Prostate gland (tissue), 2 donors: Measurements from ENCODE around the gene SMAD7.

Experiments
- CTCF ChIP-seq, 4 experiments: fragments of 200-600 bp in 2 of 4; fragments of 450-650 bp in 2 of 4; sonication (generic) in 2 of 4; IDR thresholded peaks; 1 replicate in 3 of 4; 2 replicates in 1 of 4; pipeline ENCODE4 v1.5.1; 2016 to 2019; ENCODE audit warnings: antibody characterized with exemption in 4 of 4, mild to moderate bottlenecking in 2 of 4, moderate library complexity in 2 of 4
- POLR2A ChIP-seq: fragments of 450-650 bp; IDR thresholded peaks from one replicate; pipeline ENCODE4 v1.6.1; 2016; ENCODE audit warnings: antibody characterized with exemption, mild to moderate bottlenecking
- POLR2AphosphoS5 ChIP-seq: sonication (generic); formaldehyde crosslinking; IDR thresholded peaks from one replicate; pipeline ENCODE4 v1.6.1; 2017; ENCODE audit warnings: antibody characterized with exemption

- TF ChIP-seq CTCF (IDR thresholded peaks at IDR 0.05) (no peak), POLR2A (no peak), POLR2AphosphoS5 (no peak)
These were observed 41.0 kb downstream of the SMAD7 start for GRCh38 chr18:48909721-48910120.
